Measurements from ENCODE around the gene CDH2.

GRCh38 chr18:28128659-28128980 is 48.3 kb downstream of the CDH2 start:
- TF ChIP-seq CTCF (IDR thresholded peaks at IDR 0.05; ENCODE audit: low read depth, low read length) = no peak
- no peak for TF ChIP-seq EZH2phosphoT487 (IDR thresholded peaks at IDR 0.05; ENCODE audit: low read depth)
